Esophagus muscularis mucosa (tissue), 4 donors: ENCODE data around the gene R3HDM4. TPM values are rescaled to one million over a fixed set of nuclear protein-coding genes. Genes with fewer than 3 reads are reported as not detected.

Experiments used
- DNase-seq: peaks from one replicate; pipeline ENCODE4 v3.0.0-alpha.2; 2017; ENCODE audit errors: extremely low spot score
- H3K27ac ChIP-seq, 4 donors: fragments of 200-600 bp; sonication (generic); replicated peaks in 1 of 4; 1 replicate in 3 of 4; 2 replicates in 1 of 4; pipeline ENCODE4 v1.5.1; 2016 to 2019; ENCODE audit warnings: mild to moderate bottlenecking in 1 of 4
- H3K27me3 ChIP-seq, 4 donors: fragments of 200-600 bp; sonication (generic); one replicate each; pipeline versions ENCODE4 v1.5.1 to v1.6.0; 2016 to 2019
- H3K36me3 ChIP-seq, 4 donors: fragments of 200-600 bp; sonication (generic); one replicate each; pipeline ENCODE4 v1.5.1; 2016 to 2019
- H3K4me1 ChIP-seq, 4 donors: fragments of 200-600 bp; sonication (generic); one replicate each; pipeline ENCODE4 v1.5.1; 2016 to 2019
- H3K4me3 ChIP-seq, 4 donors: fragments of 200-600 bp; sonication (generic); 1 replicate in 2 of 4; 2 replicates in 2 of 4; pipeline ENCODE4 v1.5.1; 2016 to 2019; ENCODE audit warnings: mild to moderate bottlenecking in 4 of 4, moderate library complexity in 1 of 4
- H3K9me3 ChIP-seq, 4 donors: fragments of 200-600 bp; sonication (generic); 1 replicate in 3 of 4; 2 replicates in 1 of 4; pipeline ENCODE4 v1.5.1; 2016 to 2019
- EP300 ChIP-seq: sonication (generic); formaldehyde crosslinking; IDR thresholded peaks from one replicate; pipeline ENCODE4 v1.6.1; 2017; ENCODE audit warnings: antibody characterized with exemption
- POLR2A ChIP-seq: fragments of 450-650 bp; IDR thresholded peaks from one replicate; pipeline ENCODE4 v1.6.1; 2017; ENCODE audit warnings: antibody characterized with exemption, moderate library complexity, mild to moderate bottlenecking, low read depth
- POLR2AphosphoS5 ChIP-seq, 2 donors: sonication (generic); formaldehyde crosslinking; IDR thresholded peaks; one replicate each; pipeline ENCODE4 v1.6.1; 2017; ENCODE audit warnings: antibody characterized with exemption in 2 of 2
- WGBS: methylation state at CpG from one replicate; pipeline ENCODE4 v1.1.5; 2018; 5-methylcytosine and 5-hydroxymethylcytosine counted together
- intact Hi-C: fragments of 100-400 bp; cut with DNase I; formaldehyde crosslinking; loops from one replicate; pipeline ENCODE4 v1.15.1; 2023
- total RNA-seq, 4 donors: library from RNA; depleted of rRNA; stranded (reverse); fragments of >200 nt; gene quantifications; one replicate each; pipeline versions ENCODE4 v1.1.0 to v1.2.1, GENCODE V29; 2016
- TF ChIP-seq, protein P1 (sequence below), 3 experiments: fragments of 200-600 bp in 2 of 3; fragments of 450-650 bp in 1 of 3; sonication (generic) in 2 of 3; IDR thresholded peaks; one replicate each; pipeline ENCODE4 v1.5.1; 2017 to 2019; ENCODE audit warnings: antibody characterized with exemption in 3 of 3, mild to moderate bottlenecking in 2 of 3, moderate library complexity in 1 of 3

Gene R3HDM4
- total RNA-seq, 4 donors from 2014 or later: 32.0 to 52.5 (median 40.0) TPM

DNA sequence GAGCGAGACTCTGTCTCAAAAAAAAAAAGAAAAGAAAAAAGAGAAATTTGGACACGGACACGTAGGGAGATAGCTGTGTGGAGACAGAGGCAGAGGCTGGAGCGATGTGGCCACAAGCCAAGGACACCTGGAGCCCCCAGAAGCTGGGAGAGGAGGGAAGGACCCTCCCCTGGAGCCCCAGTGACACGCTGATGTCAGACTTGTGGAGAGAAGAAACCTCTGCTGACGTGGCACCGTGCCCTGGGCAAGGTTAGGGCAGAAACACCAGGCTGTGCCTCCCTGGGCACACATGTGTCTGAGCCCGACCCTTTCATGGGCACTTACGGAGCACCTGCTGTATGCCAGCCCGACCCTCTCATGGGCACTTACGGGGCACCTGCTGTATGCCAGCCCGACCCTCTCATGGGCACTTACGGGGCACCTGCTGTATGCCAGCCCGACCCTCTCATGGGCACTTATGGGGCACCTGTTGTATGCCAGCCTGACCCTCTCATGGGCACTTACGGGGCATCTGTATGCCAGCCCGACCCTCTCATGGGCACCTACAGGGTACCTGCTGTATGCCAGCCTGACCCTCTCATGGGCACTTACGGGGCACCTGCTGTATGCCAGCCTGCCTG lies 30.6 kb upstream of the R3HDM4 start:
- 94% methylated on average over 17 of the region's 17 CpGs for WGBS
- Histone ChIP-seq H3K9me3 (no peaks in the 10 kb centered on the region), H3K27me3 (no peaks in the 10 kb centered on the region), H3K4me1 (peaks cover 11 to 29% (median 23%) of the 10 kb centered on the region in 4 donors), H3K4me3 (no peak overlapping the region), H3K36me3 (peaks cover 0 to 15% (median 13%) of the 10 kb centered on the region in 4 donors), H3K27ac (no peak overlapping the region)
- no peak for TF ChIP-seq POLR2AphosphoS5 (IDR thresholded peaks at IDR 0.05)
- TF ChIP-seq, protein P1, sequence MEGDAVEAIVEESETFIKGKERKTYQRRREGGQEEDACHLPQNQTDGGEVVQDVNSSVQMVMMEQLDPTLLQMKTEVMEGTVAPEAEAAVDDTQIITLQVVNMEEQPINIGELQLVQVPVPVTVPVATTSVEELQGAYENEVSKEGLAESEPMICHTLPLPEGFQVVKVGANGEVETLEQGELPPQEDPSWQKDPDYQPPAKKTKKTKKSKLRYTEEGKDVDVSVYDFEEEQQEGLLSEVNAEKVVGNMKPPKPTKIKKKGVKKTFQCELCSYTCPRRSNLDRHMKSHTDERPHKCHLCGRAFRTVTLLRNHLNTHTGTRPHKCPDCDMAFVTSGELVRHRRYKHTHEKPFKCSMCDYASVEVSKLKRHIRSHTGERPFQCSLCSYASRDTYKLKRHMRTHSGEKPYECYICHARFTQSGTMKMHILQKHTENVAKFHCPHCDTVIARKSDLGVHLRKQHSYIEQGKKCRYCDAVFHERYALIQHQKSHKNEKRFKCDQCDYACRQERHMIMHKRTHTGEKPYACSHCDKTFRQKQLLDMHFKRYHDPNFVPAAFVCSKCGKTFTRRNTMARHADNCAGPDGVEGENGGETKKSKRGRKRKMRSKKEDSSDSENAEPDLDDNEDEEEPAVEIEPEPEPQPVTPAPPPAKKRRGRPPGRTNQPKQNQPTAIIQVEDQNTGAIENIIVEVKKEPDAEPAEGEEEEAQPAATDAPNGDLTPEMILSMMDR (IDR thresholded peaks at IDR 0.05): no peak
- TF ChIP-seq EP300: no peak
- TF ChIP-seq POLR2A: no peak
- DNase-seq: no peak
- intact Hi-C loops: loop anchor here (5.0 kb wide), 1 partner anchor 34 kb away; no protein-coding TSS in a partner anchor

DNA sequence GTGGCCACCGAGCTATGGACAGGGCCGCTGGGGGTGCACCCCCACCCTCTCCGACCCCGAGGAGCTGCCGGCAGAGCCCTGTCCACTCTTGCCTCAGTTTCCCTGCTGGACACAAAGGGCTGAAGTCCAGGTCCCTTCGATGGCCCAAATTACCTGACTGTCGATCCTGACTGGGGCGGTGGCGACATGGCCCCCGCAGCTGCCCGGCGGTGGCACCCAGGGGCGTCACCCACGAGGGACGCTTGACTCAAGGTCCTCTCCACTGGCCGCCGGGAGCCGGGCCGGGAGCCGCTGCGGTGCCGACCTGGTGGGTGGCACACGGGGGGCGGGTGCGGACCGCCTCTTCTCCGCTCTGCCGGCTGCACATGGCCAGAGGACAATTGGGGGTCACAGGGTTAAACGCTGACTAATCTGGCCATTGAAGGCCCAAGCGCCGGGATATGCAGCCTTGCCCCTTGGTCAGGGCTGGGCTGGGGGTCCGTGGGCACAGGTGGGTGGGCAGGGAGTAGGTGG lies 29.2 kb upstream of the R3HDM4 start:
- intact Hi-C loops: loop anchor here (5.0 kb wide), 1 partner anchor 35 kb away; no protein-coding TSS in a partner anchor
- Histone ChIP-seq H3K27me3 (no peaks in the 10 kb centered on the region), H3K9me3 (no peaks in the 10 kb centered on the region), H3K36me3 (peaks cover 0 to 9% (median 7%) of the 10 kb centered on the region in 4 donors), H3K4me1 (peaks cover 11 to 29% (median 23%) of the 10 kb centered on the region in 4 donors), H3K27ac (no peak overlapping the region), H3K4me3 (no peak overlapping the region)
- WGBS: 92% methylated on average over 17 of the region's 32 CpGs
- no peak for TF ChIP-seq EP300
- no peak for TF ChIP-seq POLR2AphosphoS5 (IDR thresholded peaks at IDR 0.05)
- TF ChIP-seq, protein P1 (IDR thresholded peaks at IDR 0.05): no peak
- TF ChIP-seq POLR2A: no peak
- DNase-seq: no peak

DNA sequence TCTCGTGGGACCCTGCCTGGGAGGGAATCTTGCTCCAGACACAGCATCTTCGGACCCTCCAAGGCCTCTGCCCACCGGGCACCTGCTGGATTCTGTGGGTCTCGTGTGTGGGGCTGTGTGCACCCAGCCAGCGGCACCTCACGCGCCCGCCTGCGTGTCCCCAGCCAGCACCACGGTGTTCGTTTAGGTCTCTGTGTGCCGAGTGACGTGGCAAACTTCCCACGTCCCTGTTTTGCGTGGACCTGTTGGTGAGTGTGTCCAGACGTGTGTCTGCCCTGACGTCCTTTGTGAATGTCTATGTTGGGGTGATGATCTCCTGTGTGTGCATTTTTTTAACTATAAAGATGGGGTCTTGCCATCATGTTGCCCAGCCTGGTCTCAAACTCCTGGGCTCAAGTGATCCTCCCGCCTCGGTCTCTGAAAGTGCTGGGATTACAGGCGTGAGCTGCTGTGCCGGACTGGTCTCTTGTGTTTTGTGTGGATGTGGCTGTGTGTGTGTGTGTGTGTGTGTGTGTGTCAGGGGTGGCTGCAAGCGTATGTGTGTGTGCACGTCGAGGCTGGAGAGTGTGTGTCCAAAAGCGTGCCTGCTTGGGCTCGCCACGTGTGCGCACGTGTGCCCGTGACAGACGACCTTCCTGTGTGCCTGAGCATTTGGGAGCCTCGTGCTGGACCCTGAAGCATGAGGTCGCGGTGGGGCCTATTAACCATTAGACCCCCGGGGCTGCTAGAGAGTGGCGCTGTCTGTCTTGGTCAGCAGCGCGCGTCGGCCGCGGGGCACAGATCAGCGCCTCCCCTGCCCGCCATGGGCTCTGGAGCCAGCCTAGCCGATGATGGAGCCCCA lies 28.5 kb upstream of the R3HDM4 start:
- intact Hi-C loops: loop anchor here (5.0 kb wide), 1 partner anchor 36 kb away; no protein-coding TSS in a partner anchor

DNA sequence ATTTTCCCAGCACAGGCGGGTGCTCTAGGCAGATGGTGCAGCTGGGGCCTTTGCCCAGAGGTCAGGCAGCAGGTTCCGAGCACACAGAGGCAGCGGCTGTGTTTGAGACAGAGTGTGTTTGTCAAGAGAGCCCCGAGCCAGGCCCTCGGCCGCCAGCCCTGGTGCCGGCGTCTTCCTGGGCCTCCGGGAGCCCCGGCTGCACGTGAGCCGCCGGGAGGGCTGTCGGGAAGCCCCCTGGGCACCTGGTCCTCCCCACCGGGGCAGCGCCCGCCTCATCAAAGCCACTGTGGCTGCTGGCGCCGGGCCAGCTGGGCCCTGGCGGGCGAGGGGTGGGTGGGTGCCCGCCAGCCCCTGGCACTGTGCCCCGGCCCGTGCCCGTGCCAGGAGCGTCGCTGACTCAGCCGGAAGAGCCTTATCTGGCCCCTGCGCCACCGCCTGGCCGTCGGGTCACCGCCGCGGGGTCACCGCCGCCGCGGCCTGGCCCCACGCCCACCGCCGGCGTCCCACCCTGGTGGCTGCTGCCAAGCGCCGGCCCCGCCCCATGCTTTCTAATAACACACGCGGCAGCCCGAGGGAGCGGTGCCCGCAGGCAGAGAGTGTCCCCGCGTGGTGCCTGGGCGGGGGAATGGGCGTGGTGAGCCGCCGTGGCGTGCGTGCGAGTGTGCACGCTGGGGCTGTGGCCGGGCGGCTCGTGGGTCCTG lies 27.7 kb upstream of the R3HDM4 start:
- Histone ChIP-seq H3K4me3 (peak overlapping the region; percentile 42 to 57 (median 44)), H3K27me3 (no peaks in the 10 kb centered on the region), H3K27ac (peak overlapping the region; percentile 72 to 84 (median 79)), H3K36me3 (peaks cover 0 to 9% (median 7%) of the 10 kb centered on the region in 4 donors), H3K9me3 (no peaks in the 10 kb centered on the region), H3K4me1 (peaks cover 11 to 29% (median 24%) of the 10 kb centered on the region in 4 donors)
- TF ChIP-seq, protein P1 (IDR thresholded peaks at IDR 0.05): peak in 1 of 3 experiments; percentile 14
- TF ChIP-seq POLR2A (no peak), POLR2AphosphoS5 (IDR thresholded peaks at IDR 0.05) (no peak), EP300 (no peak)
- DNase-seq: no peak
- intact Hi-C loops: loop anchor here (5.0 kb wide), 1 partner anchor 37 kb away; no protein-coding TSS in a partner anchor
- 40% methylated on average over 1 of the region's 64 CpGs for WGBS

More for the DNA sequence above, 28.5 kb upstream of the R3HDM4 start:
- WGBS: 62% methylated on average over 16 of the region's 45 CpGs
- Histone ChIP-seq H3K4me1 (peaks cover 11 to 29% (median 23%) of the 10 kb centered on the region in 4 donors), H3K27ac (peak overlapping the region; percentile 72 to 84 (median 79)), H3K9me3 (no peaks in the 10 kb centered on the region), H3K36me3 (peaks cover 0 to 9% (median 7%) of the 10 kb centered on the region in 4 donors), H3K4me3 (peak overlapping the region; percentile 42 to 57 (median 44)), H3K27me3 (no peaks in the 10 kb centered on the region)
- TF ChIP-seq, protein P1 (IDR thresholded peaks at IDR 0.05): no peak
- TF ChIP-seq POLR2AphosphoS5 (IDR thresholded peaks at IDR 0.05) (no peak), EP300 (no peak), POLR2A (no peak)
- no peak for DNase-seq
